ENCODE measurements around the gene FUT1. TPM values are rescaled to one million over a fixed set of nuclear protein-coding genes. Genes with fewer than 3 reads are reported as not detected.

Gene FUT1
- total and polyA plus RNA-seq, 9 of the 15 experiments (the other 6 are each of a cell fraction or from before 2014, with no cell fraction given), result 2.3 to 18.5 (median 8.8) TPM

GRCh38 chr19:48713864-48714755, 38.3 kb downstream of the FUT1 start (continued):
- peak; percentile 45 for TF ChIP-seq MAX (CRISPR knock-in tag; IDR thresholded peaks at IDR 0.05)
- TF ChIP-seq ARID1B (IDR thresholded peaks at IDR 0.05), result no peak
- peak; percentile 63; the same call in 1 of the 2 replicates for TF ChIP-seq ARID3B (CRISPR knock-in tag; IDR thresholded peaks at IDR 0.05; ENCODE audit: borderline replicate concordance)
- TF ChIP-seq FOXJ3 (CRISPR knock-in tag; IDR thresholded peaks at IDR 0.05), result no peak
- no peak; a peak in 1 of 4 replicates for TF ChIP-seq NONO (IDR thresholded peaks at IDR 0.05; ENCODE audit: low read depth in 2 of 2, low read length in 1 of 2)
- TF ChIP-seq CCNT2 (IDR thresholded peaks at IDR 0.05; ENCODE audit: borderline replicate concordance, extremely low read depth, insufficient read length, low read depth, low read length), result peak; percentile 78
- peak; percentile 47; the same call in 1 of the 2 replicates for TF ChIP-seq TOE1 (IDR thresholded peaks at IDR 0.05; ENCODE audit: borderline replicate concordance)
- no peak for TF ChIP-seq TOE1 (CRISPR knock-in tag; IDR thresholded peaks at IDR 0.05; ENCODE audit: borderline replicate concordance, low read depth)

Data from K562 (cell line).